DND-41 (cell line): ENCODE results near the gene MIA2.

Source experiments
- ATAC-seq: fragments of 200-7000 bp; cut with Tn5 transposase; 3 replicates; pipeline ENCODE4 v1.9.1; 2021; ENCODE audit warnings: low read depth; ENCODE audit not compliant: insufficient read depth
- DNase-seq: peaks from one replicate; pipeline ENCODE4 v3.0.0-alpha.2; 2020
- H2AFZ ChIP-seq: 2 replicates; pipeline ENCODE4 v1.6.0; 2012; ENCODE audit warnings: low read depth, low read length
- H3K27ac ChIP-seq: 2 replicates; pipeline ENCODE4 v1.5.1; 2012; ENCODE audit warnings: low read length, inconsistent platforms
- H3K27me3 ChIP-seq: fragments of 200-600 bp; sonication (generic); 2 replicates; pipeline ENCODE4 v1.6.0; 2012; ENCODE audit warnings: low read length, mild to moderate bottlenecking, inconsistent platforms; ENCODE audit not compliant: insufficient read depth, poor library complexity
- H3K36me3 ChIP-seq: 2 replicates; pipeline ENCODE4 v1.5.1; 2012; ENCODE audit warnings: low read length, inconsistent platforms; ENCODE audit not compliant: insufficient read depth
- H3K4me1 ChIP-seq: 2 replicates; pipeline ENCODE4 v1.5.1; 2012; ENCODE audit warnings: mild to moderate bottlenecking, low read length; ENCODE audit not compliant: insufficient read depth
- H3K4me2 ChIP-seq: 2 replicates; pipeline ENCODE4 v1.6.0; 2012; ENCODE audit warnings: mild to moderate bottlenecking, moderate library complexity, low read length, inconsistent platforms; ENCODE audit not compliant: insufficient read depth
- H3K4me3 ChIP-seq, 2 experiments: fragments of 200-600 bp in 1 of 2; shearing (Covaris generic) in 1 of 2; 2 replicates each; pipeline ENCODE4 v1.5.1; 2012 to 2016; ENCODE audit warnings: inconsistent platforms in 2 of 2, low read length in 2 of 2, mild to moderate bottlenecking in 2 of 2, low read depth in 1 of 2, moderate library complexity in 1 of 2
- H3K79me2 ChIP-seq: 2 replicates; pipeline ENCODE4 v1.6.0; 2012; ENCODE audit warnings: low read length, inconsistent platforms; ENCODE audit not compliant: insufficient read depth
- H3K9ac ChIP-seq: 2 replicates; pipeline ENCODE4 v1.6.0; 2012; ENCODE audit warnings: low read depth, mild to moderate bottlenecking, inconsistent platforms, low read length, moderate library complexity
- H3K9me3 ChIP-seq: 2 replicates; pipeline ENCODE4 v1.5.1; 2012; ENCODE audit warnings: low read length, moderate library complexity, mild to moderate bottlenecking, inconsistent platforms; ENCODE audit not compliant: insufficient read depth, severe bottlenecking
- H4K20me1 ChIP-seq: 2 replicates; pipeline ENCODE4 v1.6.0; 2012; ENCODE audit warnings: low read length; ENCODE audit not compliant: insufficient read depth
- CTCF ChIP-seq: IDR thresholded peaks from 2 replicates; pipeline ENCODE4 v1.5.1; 2012; ENCODE audit warnings: borderline replicate concordance, low read length, moderate library complexity, mild to moderate bottlenecking; ENCODE audit not compliant: poor library complexity, severe bottlenecking; ENCODE audit errors: extremely low read depth
- EZH2 ChIP-seq: IDR thresholded peaks from 3 replicates; pipeline ENCODE4 v1.6.1; 2012; ENCODE audit warnings: borderline replicate concordance, low read depth, mild to moderate bottlenecking, moderate library complexity, low read length, inconsistent platforms; ENCODE audit not compliant: severe bottlenecking

Gene MIA2

DNA sequence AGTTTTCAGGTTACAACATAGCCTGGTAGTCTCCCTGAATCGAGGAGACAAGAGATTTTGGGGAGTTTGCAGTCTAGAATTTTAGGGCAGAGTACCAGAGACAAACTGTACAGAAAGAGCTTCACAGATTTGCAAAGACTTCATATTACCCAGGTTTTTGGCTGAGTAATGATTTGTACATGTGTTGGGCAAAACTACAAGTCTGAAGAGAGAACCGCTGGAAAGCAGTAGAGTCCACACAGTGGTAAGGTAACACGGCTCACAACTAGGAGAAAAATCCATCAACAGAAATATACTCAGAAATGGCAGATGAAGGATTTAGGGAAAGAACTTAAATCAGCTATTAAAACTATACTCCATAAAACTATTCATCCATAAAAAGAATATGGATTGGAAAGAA is 172.8 kb downstream of the MIA2 start:
- Histone ChIP-seq H3K9me3 (no peaks in the 10 kb centered on the region), H3K9ac (no peak overlapping the region), H3K4me3 (no peak overlapping the region), H3K27ac (no peak overlapping the region), H3K4me2 (no peak overlapping the region), H4K20me1 (0 out of 2 replicates have a peak, but pooled peaks cover 1% of the 10 kb centered on the region), H3K79me2 (peaks cover 16% of the 10 kb centered on the region; the same call in 1 of the 2 replicates), H3K4me1 (no peaks in the 10 kb centered on the region), H2AFZ (no peak overlapping the region), H3K27me3 (no peaks in the 10 kb centered on the region), H3K36me3 (peaks cover under 1% of the 10 kb centered on the region)
- DNase-seq: no peak
- TF ChIP-seq EZH2: no peak
- TF ChIP-seq CTCF: no peak
- no peak for ATAC-seq

- Histone ChIP-seq H3K9ac (no peak overlapping the region), H3K4me1 (no peaks in the 10 kb centered on the region), H3K36me3 (peaks cover 5% of the 10 kb centered on the region; the same call in 1 of the 2 replicates), H4K20me1 (no peaks in the 10 kb centered on the region; the same call in 1 of the 2 replicates), H3K27me3 (no peaks in the 10 kb centered on the region), H3K9me3 (peaks cover 33% of the 10 kb centered on the region), H3K79me2 (peaks cover 20% of the 10 kb centered on the region), H3K4me3 (no peak overlapping the region), H3K4me2 (no peak overlapping the region), H2AFZ (no peak overlapping the region), H3K27ac (no peak overlapping the region)
- no peak for TF ChIP-seq EZH2
- TF ChIP-seq CTCF: no peak
- ATAC-seq (no peak), DNase-seq (no peak)
These were observed 182.4 kb downstream of the MIA2 start for GRCh38 chr14:39416072-39416471.

DNA sequence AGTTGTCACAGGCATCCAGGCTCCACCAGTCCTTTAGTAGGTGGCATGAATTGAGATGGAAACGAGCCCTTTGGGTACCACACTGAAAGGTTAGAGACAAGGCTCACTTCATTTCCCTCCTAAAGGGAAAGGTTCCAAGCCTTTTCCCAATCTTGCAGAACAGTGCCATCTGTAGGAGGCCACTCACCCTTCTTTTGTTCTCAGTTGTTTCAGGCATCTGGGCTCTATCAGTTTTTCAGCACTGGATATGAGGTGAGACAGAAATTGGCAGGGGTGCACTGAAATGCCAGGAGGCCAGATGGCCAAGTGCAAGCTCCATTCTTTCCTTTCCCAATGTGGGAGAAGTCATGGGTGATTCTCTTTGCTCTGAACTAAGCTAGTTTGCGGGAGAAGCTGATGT is 183.3 kb downstream of the MIA2 start:
- TF ChIP-seq EZH2: no peak
- TF ChIP-seq CTCF: no peak
- Histone ChIP-seq H2AFZ (no peak overlapping the region), H3K27ac (no peak overlapping the region), H4K20me1 (no peaks in the 10 kb centered on the region; the same call in 1 of the 2 replicates), H3K27me3 (no peaks in the 10 kb centered on the region), H3K9ac (no peak overlapping the region), H3K9me3 (peaks cover 31% of the 10 kb centered on the region), H3K79me2 (peaks cover 29% of the 10 kb centered on the region), H3K4me1 (no peaks in the 10 kb centered on the region), H3K4me2 (no peak overlapping the region), H3K36me3 (peaks cover 5% of the 10 kb centered on the region; the same call in 1 of the 2 replicates), H3K4me3 (no peak overlapping the region)
- no peak for ATAC-seq
- no peak for DNase-seq
